Stimulated activated naive CD8-positive, alpha-beta T cell treated with anti-CD3 and anti-CD28 coated beads, Interleukin-15, Interleukin-2, amounts not matched to agents 100 U/mL and 50 U/mL, for 24 hours (primary cell): ENCODE data around the gene ADCK2.
"Not testable (repeated sequence)": the region's sequence is repeated elsewhere in the genome, so short reads cannot be mapped to it uniquely, and the experiment has no call there.

ENCODE experiments used
- ATAC-seq: fragments of 150-1000 bp; cut with Tn5 transposase; one replicate; pipeline ENCODE4 v1.10.0; 2021
- DNase-seq: peaks from one replicate; pipeline ENCODE4 v3.0.0; 2021

The ADCK2 gene

DNA sequence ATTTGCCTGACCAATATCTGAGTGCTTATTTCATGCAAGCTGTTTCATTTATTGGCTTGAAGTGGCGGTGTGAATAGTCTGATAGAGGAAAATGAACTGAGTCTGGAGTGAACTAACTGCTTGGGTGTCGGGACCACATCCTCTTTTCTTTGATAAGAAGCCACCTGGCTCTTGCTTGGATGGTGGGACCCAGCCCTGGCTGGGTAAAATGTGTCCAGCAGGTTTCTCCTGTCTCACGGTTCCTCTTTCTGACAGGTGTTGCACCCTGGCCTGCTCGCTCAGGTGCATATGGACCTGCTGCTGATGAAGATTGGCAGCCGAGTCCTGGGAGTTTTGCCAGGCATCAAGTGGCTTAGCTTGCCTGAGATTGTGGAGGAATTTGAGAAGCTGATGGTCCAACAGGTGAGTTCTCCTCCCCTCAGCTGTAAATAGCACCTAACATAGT lies 1.6 kb downstream of the ADCK2 start:
- DNase-seq (no peak), ATAC-seq (no peak)

GRCh38 chr7:140674899-140675701 lies 2.4 kb downstream of the ADCK2 start:
- ATAC-seq, result no peak
- no peak for DNase-seq

DNA sequence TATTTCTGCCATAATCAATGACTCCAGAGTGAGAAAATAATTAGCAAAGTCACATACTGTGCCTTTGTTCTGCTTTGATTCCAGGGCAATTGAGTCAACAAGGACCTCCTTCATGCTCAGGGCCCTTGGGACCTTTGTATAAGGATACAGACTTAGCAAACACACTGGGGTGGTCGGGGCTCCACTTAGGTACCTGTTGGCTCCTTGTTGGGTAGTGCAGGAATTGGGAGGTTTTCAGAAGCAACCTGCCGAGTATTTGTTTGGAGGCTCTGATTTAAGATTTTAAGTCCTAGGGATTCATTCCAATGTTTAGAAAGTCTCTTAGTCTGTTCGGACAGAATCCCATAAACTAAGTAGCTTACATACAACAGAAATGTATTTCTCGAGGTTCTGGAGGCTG lies 3.0 kb downstream of the ADCK2 start:
- DNase-seq (no peak), ATAC-seq (no peak)

DNA sequence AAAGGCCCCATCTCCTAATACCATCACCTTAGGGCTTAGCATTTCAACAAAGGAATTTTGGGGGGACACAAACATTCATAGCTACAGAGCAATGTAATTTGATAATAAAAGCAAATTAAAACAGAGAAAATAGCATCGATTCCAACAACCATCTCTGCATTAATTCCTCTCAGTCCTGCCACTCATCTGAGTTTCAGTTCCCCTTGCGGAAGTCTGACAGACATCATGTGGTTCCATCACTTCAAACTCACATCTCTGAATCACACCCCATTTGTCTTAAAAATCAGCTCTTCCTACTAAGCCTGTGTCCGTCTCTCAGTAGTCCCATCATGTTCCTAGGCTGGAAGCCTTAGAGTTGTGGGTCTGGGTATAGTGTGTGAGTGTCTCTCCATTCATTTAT lies 3.6 kb downstream of the ADCK2 start:
- DNase-seq (no peak), ATAC-seq (no peak)

DNA sequence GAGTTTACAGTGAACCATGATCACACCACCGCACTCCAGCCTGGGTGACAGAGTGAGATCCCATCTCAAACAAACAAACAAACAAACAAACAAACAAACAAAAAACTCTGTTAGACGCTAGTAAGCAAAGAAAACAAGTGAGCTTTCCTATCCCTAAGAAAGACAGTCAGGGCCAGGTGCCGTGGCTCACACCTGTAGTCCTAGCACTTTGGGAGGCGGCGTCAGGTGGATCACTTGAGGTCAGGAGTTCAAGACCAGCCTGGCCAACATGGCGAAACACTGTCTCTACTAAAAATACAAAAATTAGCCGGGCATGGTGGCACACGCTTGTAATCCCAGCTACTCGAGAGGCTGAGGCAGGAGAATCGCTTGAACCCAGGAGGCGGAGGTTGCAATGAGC lies 4.2 kb downstream of the ADCK2 start:
- not testable (repeated sequence) for DNase-seq, ATAC-seq

DNA sequence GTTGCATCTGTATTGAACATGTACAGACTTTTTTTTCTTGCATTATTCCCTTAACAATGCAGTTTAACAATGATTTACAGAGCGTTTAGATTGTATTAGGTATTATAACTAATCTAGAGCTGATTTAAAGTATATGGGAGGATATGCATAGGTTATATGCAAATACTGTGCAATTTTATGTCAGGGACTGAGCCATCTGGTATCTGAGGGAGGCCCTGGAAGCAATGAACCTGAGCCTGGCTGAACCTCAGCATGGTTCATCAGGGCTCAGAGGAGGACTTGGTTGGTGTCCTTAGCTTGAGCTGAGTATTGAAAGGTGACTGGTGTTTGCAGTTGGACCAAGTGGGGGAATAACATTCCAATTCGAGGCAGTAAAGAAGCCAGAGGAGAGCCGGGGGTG lies 4.8 kb downstream of the ADCK2 start:
- DNase-seq (no peak), ATAC-seq (no peak)

DNA sequence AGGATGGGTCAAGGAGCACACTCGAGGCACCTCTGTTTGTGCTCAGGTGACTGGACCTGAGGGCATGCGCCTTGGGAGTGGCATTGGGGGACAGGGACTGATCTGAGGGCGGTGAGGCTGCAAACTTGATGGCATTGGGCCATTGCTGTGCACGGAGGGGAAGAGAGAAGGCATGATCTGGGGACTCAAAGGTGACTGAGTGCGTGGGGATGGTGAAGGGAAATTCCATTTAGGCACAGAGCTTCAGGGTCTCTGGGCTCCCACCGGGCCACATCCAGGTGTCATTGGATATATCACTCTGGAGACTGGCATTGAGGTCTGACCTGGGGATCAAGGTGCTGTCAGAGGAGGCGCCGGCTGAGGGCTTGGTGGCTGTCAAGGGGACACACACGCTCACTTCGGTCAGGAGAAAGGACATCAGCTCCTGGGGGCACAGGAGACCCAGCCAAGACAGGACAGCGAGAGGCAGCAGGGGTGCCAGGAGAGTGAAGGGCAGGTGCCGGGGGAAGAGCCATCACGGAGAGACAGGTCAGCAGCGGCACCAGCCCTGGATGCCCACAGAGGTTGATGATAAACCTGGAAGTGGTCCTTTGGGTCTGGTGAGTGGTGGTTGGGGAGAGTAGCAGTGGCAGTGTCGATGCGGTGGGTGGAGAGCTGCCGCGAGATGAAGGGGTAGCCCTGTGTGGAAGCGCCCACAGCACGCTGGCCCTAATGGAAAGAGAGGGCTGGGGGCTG lies 5.5 kb downstream of the ADCK2 start:
- DNase-seq (no peak), ATAC-seq (no peak)

DNA sequence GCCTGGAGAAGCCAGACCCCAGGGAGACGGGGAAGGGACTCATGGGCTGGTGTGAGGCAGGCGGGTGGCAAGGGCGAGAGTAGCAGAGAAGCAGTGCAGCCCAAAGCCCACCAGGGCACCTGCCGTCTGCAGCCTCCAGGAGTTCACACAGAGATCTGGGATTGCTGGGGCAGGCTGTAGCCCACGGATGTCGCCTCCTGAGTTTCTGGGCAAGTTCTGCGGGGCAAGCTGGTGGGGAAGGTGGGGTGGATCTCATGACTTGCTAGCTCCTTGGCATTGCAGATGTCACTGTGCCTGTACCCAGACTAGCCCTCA lies 6.0 kb downstream of the ADCK2 start:
- ATAC-seq, result no peak
- DNase-seq, result no peak

- DNase-seq, result no peak
- no peak for ATAC-seq
These were observed 6.4 kb downstream of the ADCK2 start for GRCh38 chr7:140679186-140679585.

DNA sequence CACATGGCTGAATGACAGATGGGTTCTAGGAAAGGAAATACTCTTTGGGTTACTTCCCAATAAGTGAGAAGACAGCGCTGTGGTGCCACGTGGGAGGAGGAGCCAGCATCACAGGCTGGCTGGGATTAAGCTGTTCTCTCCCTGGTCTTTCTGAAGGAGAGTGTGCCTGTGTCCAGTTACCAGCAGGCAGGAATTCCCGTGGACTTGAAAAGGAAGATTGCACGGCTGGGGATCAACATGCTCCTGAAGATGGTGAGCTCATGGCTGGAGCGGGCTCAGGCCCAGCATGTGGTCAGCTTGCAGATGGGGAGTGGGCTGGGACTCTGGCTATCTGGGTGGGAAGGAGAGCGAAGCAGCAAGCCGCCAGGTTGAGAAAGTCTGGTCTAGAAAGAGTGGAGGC lies 8.1 kb downstream of the ADCK2 start:
- no peak for ATAC-seq
- no peak for DNase-seq

DNA sequence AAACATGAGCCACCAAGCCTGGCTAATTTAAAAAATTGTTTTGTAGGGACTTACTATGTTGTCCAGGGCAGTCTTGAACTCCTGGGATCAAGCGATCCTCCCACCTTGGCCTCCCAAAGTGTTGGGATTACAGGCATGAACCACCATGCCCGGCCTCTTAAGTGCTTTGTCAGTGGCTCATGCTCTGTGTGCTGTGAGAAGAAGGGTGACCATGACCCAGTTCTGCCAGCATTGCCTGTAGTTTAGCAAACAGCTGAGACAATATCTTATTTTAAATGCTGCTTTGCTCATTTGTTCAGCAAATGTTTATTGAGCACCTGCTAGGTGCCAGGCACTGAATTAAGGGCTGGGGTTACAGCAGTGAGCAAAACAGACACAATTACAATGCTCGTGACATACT lies 9.0 kb downstream of the ADCK2 start:
- ATAC-seq, result no peak
- DNase-seq, result no peak

- DNase-seq, result no peak
- ATAC-seq, result no peak
These were observed 10.9 kb downstream of the ADCK2 start for GRCh38 chr7:140683657-140684056.

DNA sequence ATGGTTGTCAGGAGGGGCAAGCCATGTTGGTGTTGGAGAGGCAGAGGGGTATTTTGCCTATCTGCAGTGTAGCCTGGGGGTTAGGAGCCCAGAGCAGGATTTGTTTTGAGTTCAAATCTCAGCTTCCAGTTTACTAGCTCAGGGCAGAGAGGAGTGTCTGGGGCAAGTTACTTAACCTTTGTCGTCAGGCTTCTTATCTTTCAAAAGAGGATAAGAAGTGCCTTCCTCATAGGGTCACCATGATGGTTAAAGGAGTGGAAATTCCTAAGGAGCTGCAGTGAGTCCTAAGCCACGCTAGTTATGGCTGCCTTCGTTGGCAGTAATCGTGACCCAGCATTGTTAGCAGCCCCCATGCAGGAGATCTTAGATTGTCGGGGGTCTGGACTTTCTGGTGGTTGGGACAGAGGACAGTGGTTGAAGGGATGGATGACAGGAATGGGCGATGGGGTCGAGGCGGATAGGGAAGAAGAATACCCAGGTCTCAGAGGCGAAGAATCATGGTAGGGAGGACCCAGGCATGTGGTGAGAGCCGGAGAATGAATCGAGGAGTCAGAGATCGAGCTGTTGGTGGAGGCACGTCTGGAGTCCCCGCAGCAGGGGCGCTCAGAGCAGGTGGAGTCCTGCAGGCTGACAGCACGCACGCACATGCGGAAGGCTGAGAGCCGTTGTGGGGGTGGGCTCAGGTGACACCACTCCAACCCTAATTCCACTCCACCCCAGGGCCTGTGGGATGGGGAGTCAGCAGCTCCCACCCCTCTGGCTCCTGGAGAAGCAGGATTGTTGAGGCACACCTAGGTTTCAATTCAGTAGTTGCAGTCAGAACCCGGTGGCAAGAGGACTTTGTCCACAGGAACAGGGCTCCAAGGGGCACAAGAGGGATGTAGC lies 11.6 kb downstream of the ADCK2 start:
- DNase-seq (no peak), ATAC-seq (no peak)

- DNase-seq (no peak), ATAC-seq (no peak)
These were observed 12.8 kb downstream of the ADCK2 start for GRCh38 chr7:140685407-140686087.

- no peak for ATAC-seq
These were observed 14.2 kb downstream of the ADCK2 start for GRCh38 chr7:140686921-140687320.

GRCh38 chr7:140688341-140688740 lies 15.6 kb downstream of the ADCK2 start:
- ATAC-seq (no peak), DNase-seq (no peak)

More at GRCh38 chr7:140686921-140687320, 14.2 kb downstream of the ADCK2 start:
- DNase-seq, result no peak

DNA sequence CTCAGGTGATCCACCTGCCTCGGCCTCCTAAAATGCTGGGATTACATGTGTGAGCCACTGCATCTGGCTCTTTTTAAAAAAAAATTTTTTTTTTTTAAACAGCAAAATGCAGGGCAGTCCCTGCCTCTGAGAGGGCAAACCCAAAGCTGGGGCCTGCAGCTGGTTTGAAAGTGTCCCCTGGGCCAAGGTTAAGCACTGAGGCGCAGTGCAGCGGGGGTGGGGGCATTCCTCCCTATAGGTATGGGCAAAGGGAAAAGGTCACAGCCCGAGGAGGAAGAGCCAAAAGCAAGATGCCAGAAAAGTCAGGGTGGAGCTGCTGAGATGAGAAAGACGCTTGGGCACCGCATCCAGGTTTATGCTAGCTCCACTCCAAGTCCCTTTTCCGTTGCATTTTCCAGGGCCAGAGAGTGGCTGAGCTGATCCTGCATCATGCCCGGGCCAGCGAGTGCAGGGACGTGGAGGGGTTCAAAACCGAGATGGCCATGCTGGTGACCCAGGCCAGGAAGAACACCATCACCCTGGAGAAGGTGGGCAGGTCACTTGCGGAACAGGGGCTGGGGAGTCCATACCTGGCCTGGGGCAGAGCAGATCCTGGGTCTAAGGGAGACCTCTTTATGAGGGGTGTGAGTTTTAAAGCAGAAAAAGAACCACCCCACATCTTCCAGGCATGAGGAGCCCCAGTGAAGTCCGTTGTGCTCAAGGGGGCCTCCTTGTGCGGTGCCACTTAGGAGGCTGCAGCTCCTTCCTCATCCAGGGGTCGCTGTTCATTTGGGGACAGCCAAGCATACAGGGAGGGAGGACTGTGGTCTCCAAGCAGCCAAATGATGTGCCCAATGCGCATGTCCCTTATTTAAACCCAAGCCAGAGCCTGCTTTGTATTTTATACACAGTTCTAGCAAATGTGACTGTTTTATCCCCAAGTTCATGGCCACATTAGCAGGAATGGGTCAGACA lies 16.7 kb downstream of the ADCK2 start:
- DNase-seq (no peak), ATAC-seq (no peak)

- no peak for ATAC-seq
- no peak for DNase-seq
These were observed 18.8 kb downstream of the ADCK2 start for GRCh38 chr7:140691376-140692045.

DNA sequence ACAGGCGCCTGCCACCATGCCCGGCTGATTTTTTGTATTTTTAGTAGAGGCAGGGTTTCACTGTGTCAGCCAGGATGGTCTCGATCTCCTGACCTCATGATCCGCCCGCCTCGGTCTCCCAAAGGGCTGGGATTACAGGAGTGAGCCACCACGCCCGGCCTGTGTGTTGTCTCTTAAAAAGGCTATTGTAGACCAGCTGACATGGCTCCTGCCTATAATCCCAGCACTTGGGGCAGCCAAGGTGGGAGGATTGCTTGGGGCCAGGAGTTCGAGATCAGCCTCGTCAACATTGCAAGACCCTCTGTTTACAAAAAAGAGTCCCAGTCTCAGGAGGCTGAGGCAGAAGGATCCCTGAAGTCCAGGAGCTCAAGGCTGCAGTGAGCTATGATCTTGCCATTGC lies 21.1 kb downstream of the ADCK2 start:
- DNase-seq, ATAC-seq: not testable (repeated sequence)

DNA sequence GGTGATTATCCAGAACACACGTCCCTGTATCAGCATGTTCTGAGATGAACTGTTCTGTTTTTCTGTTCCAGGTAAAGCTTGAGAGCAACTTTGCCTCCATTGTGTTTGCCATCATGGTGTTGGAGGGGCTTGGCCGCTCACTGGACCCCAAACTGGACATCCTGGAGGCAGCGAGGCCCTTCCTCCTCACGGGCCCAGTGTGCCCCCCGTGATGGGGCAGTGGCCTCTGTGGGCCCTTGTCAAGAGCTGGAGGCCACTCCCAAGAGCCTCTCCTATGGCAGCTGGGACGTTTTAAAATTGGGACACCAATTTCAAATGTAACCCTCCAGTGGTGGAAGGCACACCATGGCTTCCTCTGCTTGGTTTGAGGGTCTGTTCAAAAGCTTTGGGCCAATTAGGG lies 21.8 kb downstream of the ADCK2 start:
- DNase-seq, result no peak
- no peak for ATAC-seq
